Effector memory CD4-positive, alpha-beta T cell (primary cell): ENCODE results near the gene GPD1.
A peak's percentile ranks its signal among the peaks of the same experiment; 100 is the strongest.

Source experiments
- DNase-seq, 3 donors: peaks; one replicate each; pipeline ENCODE4 v3.0.0-alpha.2; 2020
- H3K27ac ChIP-seq: 2 replicates; pipeline ENCODE4 v1.7.0; 2013; ENCODE audit warnings: mild to moderate bottlenecking, low read length, moderate library complexity; ENCODE audit not compliant: insufficient read depth, poor library complexity, severe bottlenecking
- H3K27me3 ChIP-seq: replicated peaks from 2 replicates; pipeline ENCODE4 v1.7.0; 2013; ENCODE audit warnings: mild to moderate bottlenecking, low read length; ENCODE audit not compliant: insufficient read depth, control insufficient read depth, poor library complexity, severe bottlenecking
- H3K36me3 ChIP-seq: 2 replicates; pipeline ENCODE4 v1.7.0; 2013; ENCODE audit warnings: mild to moderate bottlenecking, low read length, moderate library complexity; ENCODE audit not compliant: control insufficient read depth, insufficient read depth
- H3K4me1 ChIP-seq: 2 replicates; pipeline ENCODE4 v1.7.0; 2013; ENCODE audit warnings: low read length, mild to moderate bottlenecking; ENCODE audit not compliant: control insufficient read depth, insufficient read depth, poor library complexity, severe bottlenecking
- H3K4me3 ChIP-seq: 2 replicates; pipeline ENCODE4 v1.7.0; 2013; ENCODE audit warnings: low read length, low read depth, mild to moderate bottlenecking; ENCODE audit not compliant: insufficient read depth, poor library complexity, severe bottlenecking
- H3K9me3 ChIP-seq: 2 replicates; pipeline ENCODE4 v1.7.0; 2013; ENCODE audit warnings: mild to moderate bottlenecking, low read length, moderate library complexity; ENCODE audit not compliant: control insufficient read depth

The GPD1 gene

GRCh38 chr12:50061946-50062686 lies 41.7 kb upstream of the GPD1 start:
- H3K9me3 ChIP-seq, result no peaks in the 10 kb centered on the region
- no peak overlapping the region for H3K4me3 ChIP-seq
- no peak overlapping the region for H3K27ac ChIP-seq
- H3K36me3 ChIP-seq, result no peaks in the 10 kb centered on the region
- DNase-seq, result no peak
- H3K4me1 ChIP-seq, result peaks cover 6% of the 10 kb centered on the region
- H3K27me3 ChIP-seq, result peaks cover 11% of the 10 kb centered on the region

GRCh38 chr12:50062728-50063460 lies 40.9 kb upstream of the GPD1 start:
- peaks cover 2% of the 10 kb centered on the region for H3K4me1 ChIP-seq

GRCh38 chr12:50065726-50066310 lies 38.0 kb upstream of the GPD1 start:
- Histone ChIP-seq H3K36me3 (no peaks in the 10 kb centered on the region), H3K4me3 (no peak overlapping the region), H3K9me3 (no peaks in the 10 kb centered on the region), H3K4me1 (no peaks in the 10 kb centered on the region), H3K27ac (no peak overlapping the region), H3K27me3 (no peaks in the 10 kb centered on the region)
- no peak for DNase-seq

More at GRCh38 chr12:50062728-50063460, 40.9 kb upstream of the GPD1 start:
- no peak overlapping the region for H3K4me3 ChIP-seq
- H3K27me3 ChIP-seq, result peaks cover 5% of the 10 kb centered on the region
- H3K27ac ChIP-seq, result no peak overlapping the region
- no peaks in the 10 kb centered on the region for H3K9me3 ChIP-seq
- DNase-seq, result no peak
- no peaks in the 10 kb centered on the region for H3K36me3 ChIP-seq

GRCh38 chr12:50066402-50066801 lies 37.4 kb upstream of the GPD1 start:
- Histone ChIP-seq H3K9me3 (no peaks in the 10 kb centered on the region), H3K4me1 (no peaks in the 10 kb centered on the region), H3K36me3 (no peaks in the 10 kb centered on the region), H3K4me3 (no peak overlapping the region), H3K27ac (no peak overlapping the region), H3K27me3 (no peaks in the 10 kb centered on the region)
- DNase-seq, result no peak

- DNase-seq, result no peak
- H3K4me1 ChIP-seq, result no peaks in the 10 kb centered on the region
- no peaks in the 10 kb centered on the region for H3K9me3 ChIP-seq
- H3K27ac ChIP-seq, result no peak overlapping the region
- H3K4me3 ChIP-seq, result no peak overlapping the region
- H3K36me3 ChIP-seq, result no peaks in the 10 kb centered on the region
- H3K27me3 ChIP-seq, result no peaks in the 10 kb centered on the region
These were observed 34.7 kb upstream of the GPD1 start for GRCh38 chr12:50069069-50069468.

- Histone ChIP-seq H3K27ac (no peak overlapping the region), H3K4me3 (no peak overlapping the region), H3K27me3 (no peaks in the 10 kb centered on the region), H3K4me1 (no peaks in the 10 kb centered on the region), H3K9me3 (no peaks in the 10 kb centered on the region), H3K36me3 (no peaks in the 10 kb centered on the region)
- DNase-seq, result no peak
These were observed 34.3 kb upstream of the GPD1 start for GRCh38 chr12:50069539-50069938.

- peak; percentile 15 to 56 (median 20) for DNase-seq
- H3K4me1 ChIP-seq, result no peaks in the 10 kb centered on the region
- H3K27me3 ChIP-seq, result no peaks in the 10 kb centered on the region
- no peak overlapping the region for H3K27ac ChIP-seq
- H3K9me3 ChIP-seq, result no peaks in the 10 kb centered on the region
- H3K36me3 ChIP-seq, result no peaks in the 10 kb centered on the region
- no peak overlapping the region for H3K4me3 ChIP-seq
These were observed 33.3 kb upstream of the GPD1 start for GRCh38 chr12:50070314-50071060.

- no peak overlapping the region for H3K27ac ChIP-seq
- H3K4me1 ChIP-seq, result no peaks in the 10 kb centered on the region
- no peaks in the 10 kb centered on the region for H3K27me3 ChIP-seq
- no peaks in the 10 kb centered on the region for H3K9me3 ChIP-seq
- no peak for DNase-seq
- H3K36me3 ChIP-seq, result no peaks in the 10 kb centered on the region
- no peak overlapping the region for H3K4me3 ChIP-seq
These were observed 31.5 kb upstream of the GPD1 start for GRCh38 chr12:50072198-50072907.

GRCh38 chr12:50073206-50073605 lies 30.6 kb upstream of the GPD1 start:
- Histone ChIP-seq H3K36me3 (no peaks in the 10 kb centered on the region), H3K9me3 (no peaks in the 10 kb centered on the region), H3K4me1 (no peaks in the 10 kb centered on the region), H3K27ac (no peak overlapping the region), H3K27me3 (no peaks in the 10 kb centered on the region), H3K4me3 (no peak overlapping the region)
- no peak for DNase-seq
